OCI-M2 (cell line): ENCODE measurements around the gene RIPOR2.

Source experiments
- DNase-seq: peaks from one replicate; lab custom pipeline; 2025; ENCODE audit not compliant: unreplicated experiment; lab: John Stamatoyannopoulos, UW

The RIPOR2 gene

DNA sequence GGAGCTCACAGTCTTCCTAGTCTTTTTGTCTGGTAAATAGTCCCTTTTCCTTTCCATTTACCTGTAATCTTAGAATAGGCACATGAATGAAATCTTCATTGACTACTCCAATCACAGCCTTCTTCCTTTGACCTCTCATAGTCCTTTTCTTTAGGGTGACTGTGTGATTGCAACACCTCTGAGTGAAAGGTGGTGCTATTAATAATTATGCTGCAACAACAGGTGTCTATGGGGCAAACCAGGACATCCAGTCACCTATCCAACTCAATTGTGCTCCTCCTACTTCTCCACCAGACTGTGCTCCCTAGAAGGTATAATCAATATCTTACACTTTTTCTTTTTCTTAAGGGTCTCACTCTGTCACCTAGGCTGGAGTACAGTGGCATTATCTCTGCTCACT lies 29.4 kb downstream of the RIPOR2 start:
- DNase-seq: no peak

DNA sequence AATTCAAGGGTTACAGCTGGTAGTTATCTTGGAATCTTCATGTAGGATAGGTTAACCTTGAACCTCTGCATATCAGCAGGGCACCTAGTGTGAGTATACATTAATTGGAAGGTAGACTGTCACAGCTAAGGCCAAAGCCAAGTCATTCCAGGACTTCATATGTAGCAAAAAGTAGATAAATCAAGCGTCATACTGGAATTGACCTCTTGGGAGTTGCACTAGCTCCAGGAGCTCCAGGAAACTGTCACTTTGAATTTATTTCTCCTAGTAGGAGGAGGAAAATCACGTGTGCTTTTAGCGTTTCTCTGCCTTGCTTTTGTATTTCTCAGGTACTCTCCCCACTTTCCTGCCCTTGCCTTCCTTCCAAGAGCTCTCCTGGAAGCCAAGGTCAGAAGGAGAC lies 30.3 kb downstream of the RIPOR2 start:
- no peak for DNase-seq

DNA sequence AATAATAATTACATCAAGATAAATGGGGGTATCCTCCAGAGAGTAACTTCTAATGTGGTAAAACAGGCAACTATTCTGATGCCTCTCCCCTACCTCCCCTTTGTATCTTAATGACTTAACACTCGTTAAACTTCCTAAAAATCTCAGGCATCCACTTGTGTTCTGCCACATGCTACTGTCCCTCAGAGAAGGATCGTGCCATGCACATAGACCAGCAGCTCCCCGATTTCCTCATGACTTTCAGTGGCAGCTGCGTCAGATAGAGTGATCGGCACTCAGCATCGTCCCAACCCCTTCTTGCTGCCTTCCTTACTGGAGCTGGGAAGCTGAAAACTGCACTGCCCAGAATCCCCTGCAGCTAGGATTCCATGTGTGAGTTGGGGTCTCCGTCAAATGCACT lies 32.1 kb downstream of the RIPOR2 start:
- no peak for DNase-seq

DNA sequence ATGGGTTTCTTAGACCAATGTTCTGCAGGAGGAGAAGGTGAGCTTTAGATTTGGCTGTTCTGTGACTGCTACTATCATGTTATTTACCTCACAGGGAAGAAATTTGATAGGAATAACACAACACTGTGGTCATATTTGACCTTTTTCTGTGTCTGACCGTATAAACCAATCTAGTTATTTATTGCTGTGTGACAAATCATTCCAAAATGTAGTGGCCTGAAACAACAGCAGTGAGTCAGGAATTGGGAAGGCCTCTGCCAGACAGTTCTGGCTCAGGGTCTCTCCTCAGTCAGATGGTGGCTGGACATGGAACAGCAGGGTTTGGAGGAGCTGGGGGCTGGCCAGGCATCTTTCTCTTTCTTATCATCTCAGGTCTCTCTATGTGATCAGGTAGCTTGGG lies 33.0 kb downstream of the RIPOR2 start:
- no peak for DNase-seq

DNA sequence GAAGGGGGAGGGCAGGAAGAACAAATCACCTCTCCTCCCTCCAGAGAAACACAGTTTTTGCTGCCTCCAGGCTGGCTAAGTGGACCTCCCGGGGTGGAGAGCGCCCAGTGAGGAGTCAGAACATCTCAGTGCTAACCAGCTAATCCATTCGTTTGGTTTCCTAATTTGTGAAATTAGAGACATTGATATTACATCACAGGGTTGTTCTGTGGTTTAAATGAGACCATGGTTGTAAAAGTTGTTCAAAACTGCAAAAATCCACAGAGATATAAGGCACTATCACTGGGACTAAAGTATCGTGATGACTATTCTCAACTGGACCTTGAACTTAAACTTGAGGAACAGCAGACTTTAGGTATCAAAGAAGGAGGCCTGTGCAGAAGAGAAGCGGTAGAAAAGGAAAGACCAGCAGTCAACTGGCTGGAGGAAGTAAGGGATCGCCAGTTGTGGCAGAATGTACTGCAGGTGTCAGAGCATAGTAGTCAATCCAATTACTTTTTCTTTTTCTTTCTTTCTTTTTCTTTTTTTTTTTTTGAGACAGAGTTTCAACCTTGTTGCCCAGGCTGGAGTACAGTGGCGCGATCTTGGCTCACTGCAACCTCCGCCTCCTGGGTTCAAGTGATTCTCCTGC lies 33.9 kb downstream of the RIPOR2 start:
- DNase-seq: no peak

GRCh38 chr6:24900917-24901697 lies 34.7 kb downstream of the RIPOR2 start:
- DNase-seq: no peak

DNA sequence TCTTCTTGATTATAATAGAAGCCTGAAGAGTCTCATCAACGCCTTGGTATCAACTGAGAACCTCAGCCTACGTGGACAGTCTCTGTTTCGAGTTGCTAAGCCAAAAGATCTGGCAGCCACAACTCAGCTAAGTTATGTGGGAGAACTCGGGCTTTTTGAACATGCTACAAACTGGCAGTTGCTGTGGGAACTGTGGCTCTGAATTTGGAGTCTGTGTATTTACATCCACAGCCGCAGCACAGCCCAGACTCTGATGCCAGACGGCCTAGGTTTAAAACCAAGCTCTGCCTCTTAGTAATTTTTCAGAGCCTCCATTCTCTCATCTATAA lies 35.8 kb downstream of the RIPOR2 start:
- no peak for DNase-seq

- DNase-seq: no peak
Observed at GRCh38 chr6:24899136-24899996, 36.4 kb downstream of the RIPOR2 start.

DNA sequence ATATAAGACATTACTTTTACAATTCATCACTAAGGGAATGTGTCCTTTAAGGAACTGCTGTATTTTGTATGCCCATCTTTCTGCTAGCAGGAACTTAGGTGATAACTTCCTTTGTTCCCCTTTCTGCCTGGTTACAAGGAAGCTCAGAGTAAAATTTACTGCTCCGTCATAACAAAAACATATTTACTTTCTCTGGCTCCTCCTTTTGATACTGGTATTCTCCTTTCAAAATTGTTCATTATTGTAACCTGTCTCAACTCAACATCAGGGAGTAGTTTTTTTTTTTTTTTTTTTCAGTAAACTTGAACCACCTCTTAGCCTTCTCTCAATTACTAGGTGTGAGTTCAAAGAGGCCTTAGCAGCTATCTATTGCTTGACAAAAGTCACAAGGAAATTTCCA lies 37.1 kb downstream of the RIPOR2 start:
- DNase-seq: no peak

DNA sequence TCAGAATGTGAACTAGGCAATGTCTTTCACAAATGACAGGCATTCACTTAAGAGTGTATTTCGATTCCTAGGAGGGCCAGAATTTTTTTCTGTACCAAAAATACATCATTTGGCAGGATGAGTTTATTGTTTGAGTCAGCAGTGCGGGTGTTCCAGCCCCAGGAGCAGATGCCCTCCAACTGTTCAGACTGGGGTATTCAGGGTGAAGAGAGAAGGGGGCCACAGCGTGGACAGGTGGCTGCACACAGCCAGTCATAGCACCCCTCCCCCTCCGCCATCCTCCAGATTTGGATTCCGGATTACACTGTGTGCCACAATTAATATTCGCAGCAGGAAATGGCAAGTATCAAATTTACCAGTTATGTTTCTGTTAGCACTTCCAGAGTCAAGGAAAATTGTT lies 38.6 kb downstream of the RIPOR2 start:
- DNase-seq: no peak

GRCh38 chr6:24893342-24893850 lies 42.4 kb downstream of the RIPOR2 start:
- DNase-seq: no peak

DNA sequence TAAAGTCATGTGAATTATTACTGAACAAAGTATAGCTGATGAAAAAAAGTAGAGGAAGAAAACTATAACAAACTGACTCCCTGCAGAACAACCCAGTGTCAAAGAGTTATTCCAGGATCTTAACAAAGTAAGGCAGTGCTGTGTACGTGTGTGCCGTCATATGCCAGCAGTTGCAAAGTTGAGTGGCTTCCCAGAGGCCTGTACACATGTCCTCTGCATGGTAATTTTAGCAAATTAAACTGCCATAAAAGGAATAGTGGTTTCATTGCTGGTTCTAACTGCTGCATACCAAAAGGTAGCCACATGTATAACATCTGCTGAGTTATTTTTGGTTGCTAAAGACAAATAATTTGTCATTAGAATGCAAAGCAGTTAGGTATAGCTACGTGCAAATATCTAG lies 44.8 kb downstream of the RIPOR2 start:
- no peak for DNase-seq

DNA sequence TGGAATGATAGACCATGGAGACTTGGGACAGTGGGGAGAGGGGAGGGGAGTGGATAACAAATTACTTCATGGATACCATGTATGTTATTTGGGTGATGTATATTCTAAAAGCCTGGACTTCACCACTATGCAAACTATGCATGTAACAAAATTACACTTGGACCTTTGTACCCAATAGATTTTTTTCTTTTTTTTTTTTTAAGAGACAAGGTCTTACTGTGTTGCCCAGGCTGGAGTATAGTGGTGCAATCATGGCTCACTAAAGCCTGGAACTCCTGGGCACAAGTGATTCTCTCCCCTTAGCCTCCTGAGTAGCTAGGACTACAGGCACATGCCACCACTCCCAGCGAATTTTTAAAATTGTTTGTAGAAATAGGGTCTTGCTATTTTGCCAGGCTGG lies 45.3 kb downstream of the RIPOR2 start:
- DNase-seq: no peak

- no peak for DNase-seq
Observed at GRCh38 chr6:24888715-24889370, 46.9 kb downstream of the RIPOR2 start.

DNA sequence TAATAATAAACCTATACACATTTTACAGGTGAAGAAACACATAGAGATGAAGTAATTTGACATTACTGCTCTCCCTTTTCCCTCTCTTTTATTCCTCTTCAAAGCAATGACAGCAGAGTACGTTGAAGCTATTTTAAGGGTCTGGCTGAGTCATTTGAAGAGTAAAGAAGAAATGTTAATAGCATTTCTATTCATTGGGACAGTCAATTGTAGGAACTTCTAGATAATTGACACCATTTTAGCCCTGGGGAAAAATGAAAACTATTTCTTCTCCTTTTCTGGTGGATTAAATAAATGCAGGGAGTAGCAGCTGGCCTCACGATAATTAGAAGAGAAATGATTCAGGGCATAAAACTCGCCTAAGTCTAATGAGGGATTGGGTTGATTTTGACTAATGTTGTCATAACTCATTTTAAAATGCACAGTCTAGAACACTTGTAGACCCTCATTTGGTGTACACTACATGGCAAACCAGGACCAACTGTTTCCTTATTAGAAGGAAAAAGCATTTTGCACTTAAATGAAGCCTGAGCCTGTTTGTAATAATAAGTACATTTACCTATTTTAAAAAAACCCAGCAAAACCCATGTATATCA lies 48.1 kb downstream of the RIPOR2 start:
- DNase-seq: no peak

DNA sequence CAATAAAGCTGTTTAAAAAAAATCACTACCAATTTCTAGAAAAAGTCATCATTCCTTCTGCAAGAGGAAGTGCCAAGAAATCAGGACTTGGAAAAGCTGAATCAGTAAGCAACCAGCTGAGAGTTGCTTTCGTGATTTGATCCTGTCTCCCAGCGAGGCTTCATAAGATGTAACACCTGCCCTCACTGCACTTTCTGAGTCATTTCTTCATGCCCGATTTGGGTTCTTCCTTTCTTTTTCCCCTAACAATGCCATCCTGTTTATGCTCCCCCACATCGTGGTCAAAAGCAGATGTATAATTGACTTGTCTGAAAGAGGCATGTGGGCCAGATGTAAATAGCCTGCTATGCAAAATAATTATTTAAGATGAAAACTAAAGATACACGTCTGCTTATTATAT lies 52.1 kb downstream of the RIPOR2 start:
- no peak for DNase-seq

DNA sequence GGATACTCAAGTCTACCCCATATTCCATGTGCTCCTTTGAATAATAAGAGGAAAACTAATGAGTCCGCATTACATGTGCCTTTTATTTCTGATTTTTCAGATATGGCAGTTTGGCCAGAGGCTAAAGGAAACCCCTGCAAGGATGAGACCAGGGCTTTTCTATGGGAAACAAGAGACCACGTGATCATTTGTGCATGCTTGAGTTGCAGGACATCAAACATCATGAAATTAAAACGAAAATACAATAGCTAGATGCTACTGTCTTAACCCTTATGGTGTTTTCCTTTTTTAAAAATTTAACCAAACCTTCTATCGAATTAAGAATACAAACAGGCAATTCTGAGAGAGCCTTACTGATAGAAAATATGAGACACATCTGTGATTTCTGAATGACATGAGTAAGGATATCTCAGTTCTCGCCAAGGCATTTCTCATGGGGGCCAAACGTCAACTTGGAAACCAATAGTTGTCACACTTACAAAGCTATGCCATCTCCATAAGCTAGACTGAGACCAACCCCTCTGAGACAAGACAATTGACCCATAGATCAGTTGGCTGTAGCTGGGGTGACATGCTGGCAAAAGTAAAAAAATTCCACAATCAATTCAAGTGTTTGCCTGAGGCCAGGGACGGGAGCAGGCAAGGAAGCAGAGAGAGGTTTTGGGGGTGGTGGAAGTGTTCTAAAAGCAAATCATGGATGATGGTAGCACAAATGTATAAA lies 52.8 kb downstream of the RIPOR2 start:
- DNase-seq: no peak

DNA sequence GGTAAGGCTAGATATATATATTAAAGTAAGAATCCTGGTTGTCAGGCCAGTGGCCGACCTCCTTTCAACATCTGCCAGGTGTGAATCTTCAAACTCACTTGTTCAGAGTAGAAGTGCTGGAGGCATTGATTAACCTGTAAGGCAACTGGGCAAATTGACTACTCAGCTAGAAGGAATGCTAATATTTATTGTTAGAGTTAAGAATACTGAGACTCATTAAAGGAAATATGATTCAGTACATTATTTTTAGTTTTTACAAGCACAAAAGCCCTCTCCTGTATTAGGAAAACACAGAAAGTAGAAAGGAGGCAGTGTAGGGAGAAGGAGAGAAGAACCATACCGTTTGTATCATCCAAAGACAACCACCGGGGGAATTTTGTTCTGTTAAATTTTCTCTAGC lies 53.5 kb downstream of the RIPOR2 start:
- no peak for DNase-seq

DNA sequence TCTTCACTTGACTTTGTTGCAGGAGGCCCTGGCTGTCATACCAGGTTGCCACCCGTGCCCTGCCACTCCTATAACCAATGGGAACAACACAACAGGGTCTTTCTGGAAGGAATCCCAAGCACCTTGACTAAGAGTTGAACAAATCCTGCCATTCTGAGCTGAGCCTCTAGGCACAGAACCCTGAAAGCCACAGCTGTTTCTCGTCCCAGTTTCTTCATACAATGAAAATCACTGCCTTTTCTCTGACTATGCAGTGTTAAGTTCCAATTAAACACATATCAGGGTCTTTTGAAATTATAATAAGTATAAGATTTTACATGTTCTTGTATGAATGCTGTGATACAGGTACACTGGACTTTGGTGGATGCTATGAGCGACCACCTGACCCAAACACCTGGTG lies 54.4 kb downstream of the RIPOR2 start:
- DNase-seq: no peak

GRCh38 chr6:24880451-24880850 lies 55.3 kb downstream of the RIPOR2 start:
- no peak for DNase-seq
